Frontal cortex (tissue), 4 donors: ENCODE measurements around the gene NSUN7. TPM values are rescaled to one million over a fixed set of nuclear protein-coding genes. Genes with fewer than 3 reads are reported as not detected.
"Not testable (repeated sequence)": the region's sequence is repeated elsewhere in the genome, so short reads cannot be mapped to it uniquely, and the experiment has no call there.

Experiments used
- DNase-seq, 2 donors: peaks; one replicate each; pipeline ENCODE4 v3.0.0; 2012; ENCODE audit warnings: low spot score in 2 of 2
- FAIRE-seq: peaks from 2 replicates; lab custom pipeline; 2012; peaks lifted over from hg19 to GRCh38; lab: Jason Lieb, UNC
- total RNA-seq: library from RNA; depleted of rRNA; stranded (reverse); fragments of >200 nt; gene quantifications from one replicate; pipeline ENCODE4 v1.2.3, GENCODE V29; 2014
- donor health status: control.
- donor health status: control.
- donor health status: control.

NSUN7 gene, protein sequence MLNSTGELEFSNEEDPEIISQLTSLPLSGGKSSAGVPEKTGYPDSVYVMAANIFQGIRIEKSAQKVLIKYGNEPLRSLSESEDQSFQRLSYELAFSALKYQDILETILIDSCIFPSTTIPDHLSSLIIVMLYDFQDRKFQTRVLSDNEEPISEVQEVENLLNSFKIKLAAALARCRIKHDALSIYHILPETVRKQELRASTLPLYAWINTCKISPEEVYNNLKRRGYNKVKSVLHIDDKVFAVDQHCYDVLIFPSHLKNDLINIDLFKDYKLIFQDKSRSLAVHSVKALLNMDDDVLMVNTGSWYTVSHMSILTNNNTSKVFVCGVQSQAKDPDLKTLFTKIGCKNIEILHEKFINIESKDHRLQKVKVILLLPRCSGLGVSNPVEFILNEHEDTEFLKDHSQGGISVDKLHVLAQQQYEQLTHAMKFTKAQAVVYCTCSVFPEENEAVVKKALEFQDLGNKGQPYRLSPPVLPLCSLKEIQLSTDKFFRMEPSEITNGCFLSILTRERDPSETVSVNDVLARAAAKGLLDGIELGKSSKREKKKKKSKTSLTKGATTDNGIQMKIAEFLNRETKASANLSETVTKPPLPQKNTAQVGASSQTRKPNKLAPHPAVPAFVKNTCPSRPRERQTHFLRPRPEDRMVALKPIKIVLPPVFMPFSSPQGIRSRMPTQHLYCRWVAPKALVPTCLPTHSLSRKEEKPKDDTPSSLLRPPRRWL
- total RNA-seq: 11.0 TPM

DNA sequence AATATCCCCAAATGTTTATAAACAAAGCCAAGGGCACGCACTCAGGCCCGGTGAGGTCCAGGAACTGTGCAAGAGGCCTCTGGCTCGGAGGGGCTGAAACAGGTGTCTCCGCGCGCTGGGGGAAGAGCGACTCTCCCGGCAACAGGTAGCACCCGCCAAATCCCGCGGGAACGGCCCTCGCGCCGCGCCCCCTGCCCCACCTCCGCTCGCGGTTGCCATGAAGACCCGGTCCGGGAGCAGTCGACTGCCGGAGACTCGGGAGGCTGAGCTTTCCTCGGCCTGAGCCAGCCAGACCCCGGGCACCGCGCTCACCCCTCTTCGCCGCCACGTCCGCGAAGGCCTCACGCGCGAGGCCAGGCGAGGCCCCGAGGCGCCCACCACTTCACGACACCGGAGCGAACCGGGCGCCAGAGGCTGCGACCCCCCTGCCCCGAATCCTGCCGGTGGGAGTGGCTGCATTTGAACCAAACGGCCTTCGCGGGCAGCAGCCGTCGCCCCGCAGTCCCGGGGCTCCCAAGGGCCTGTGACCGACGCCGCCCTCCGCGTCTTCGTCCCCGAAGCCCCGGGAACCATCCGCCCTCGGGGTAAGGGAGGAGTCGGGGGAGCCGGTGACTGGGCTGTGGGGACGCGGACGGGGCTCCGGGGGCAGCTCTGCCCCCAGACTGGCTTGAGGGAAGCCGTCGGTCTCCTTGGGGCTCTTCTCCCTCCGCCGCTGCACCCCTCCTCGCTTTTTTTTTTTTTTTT lies at the start of gene NSUN7:
Gene NSUN7, plus strand, starts transcription at position 239 of the 744 bp plus-strand sequence. CDS start 739 bp downstream, outside the sequence.
- FAIRE-seq (no peak), DNase-seq (peak in 1 of 2 donors; percentile 11)

DNA sequence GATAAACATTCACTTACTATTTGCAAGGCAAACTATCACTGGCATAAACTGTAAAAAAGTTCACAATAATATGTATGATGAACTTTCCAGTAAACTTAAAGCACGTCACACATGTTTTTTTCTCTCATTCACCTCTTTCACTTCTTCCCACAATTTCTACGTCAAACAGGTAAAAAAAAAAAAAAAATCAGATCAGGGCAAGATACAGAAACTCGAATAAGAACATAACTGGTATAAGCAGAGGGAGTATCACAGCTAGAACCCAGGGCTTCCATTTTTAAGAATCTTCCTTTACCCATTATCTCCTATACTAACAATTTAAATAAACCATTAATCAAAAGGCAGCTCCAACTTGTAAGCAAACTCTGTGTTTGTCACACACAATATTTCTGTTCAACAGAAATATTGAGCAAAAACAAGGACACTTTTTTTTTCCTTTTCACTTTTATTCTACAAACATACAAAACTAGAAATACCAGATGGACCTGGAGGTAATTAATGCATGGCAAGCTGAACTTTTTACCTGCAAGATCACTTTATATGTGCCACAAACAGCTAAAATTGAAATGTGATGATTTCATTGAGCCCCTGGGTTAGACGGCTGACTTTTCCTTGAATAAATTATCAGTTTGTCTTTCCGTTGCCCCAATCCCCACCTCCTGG lies 47.5 kb upstream of the NSUN7 start:
- no peak for DNase-seq
- FAIRE-seq: no peak

DNA sequence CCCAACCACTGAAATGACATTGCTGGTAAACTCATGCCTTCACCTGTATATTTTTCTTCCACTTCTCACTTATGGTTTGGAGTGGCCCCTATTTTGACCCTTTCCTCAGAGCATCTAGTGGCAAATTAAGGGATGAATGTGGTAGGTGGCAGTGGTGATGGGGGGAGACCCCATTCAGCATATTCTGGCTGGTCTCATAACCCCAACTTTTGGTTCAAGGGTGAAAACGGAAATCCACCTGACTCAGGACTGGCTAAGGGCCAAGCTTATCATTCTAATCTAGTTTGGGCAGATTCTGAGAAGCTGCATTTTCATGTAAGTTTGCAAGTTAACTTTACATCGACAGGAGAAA lies 47.0 kb upstream of the NSUN7 start:
- FAIRE-seq (no peak), DNase-seq (no peak)

GRCh38 chr4:40704073-40704472 lies 45.7 kb upstream of the NSUN7 start:
- FAIRE-seq: no peak
- no peak for DNase-seq

DNA sequence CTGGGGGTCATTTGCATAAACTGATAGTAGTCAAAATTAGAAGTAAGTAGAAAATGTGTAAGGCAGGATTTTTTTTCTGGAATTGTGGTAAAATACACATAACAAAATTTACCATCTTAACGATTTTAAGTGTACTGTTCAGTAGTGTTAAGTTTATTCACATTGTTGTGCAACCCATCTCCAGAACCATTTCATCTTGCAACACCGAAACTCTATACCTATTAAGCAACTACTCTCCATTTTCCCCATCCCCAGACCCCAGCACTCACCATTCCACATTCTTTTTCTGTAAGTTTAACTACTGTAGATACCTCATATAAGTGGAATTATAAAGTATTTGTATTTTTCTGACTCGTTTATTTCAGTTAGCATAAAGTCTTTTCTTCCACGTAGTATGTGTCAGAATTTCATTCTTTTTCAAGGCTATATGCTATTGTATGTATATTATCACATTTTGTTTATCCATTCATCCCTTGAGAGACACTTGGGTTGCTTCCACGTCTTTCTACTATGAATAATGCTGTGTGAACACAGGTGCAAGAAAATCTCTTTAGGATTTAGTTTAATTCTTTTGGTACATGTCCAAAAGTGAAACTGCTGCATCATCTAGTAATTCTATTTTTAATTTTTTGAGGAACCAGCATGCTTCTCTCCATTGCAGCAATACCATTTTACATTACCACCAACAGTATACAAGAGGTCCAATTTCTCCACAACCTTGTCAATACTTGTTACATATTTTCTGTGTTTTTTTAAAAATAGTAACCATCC lies 39.1 kb upstream of the NSUN7 start:
- no peak for FAIRE-seq
- no peak for DNase-seq

- not testable (repeated sequence) for DNase-seq
Observed at GRCh38 chr4:40713001-40713400, 36.8 kb upstream of the NSUN7 start.

DNA sequence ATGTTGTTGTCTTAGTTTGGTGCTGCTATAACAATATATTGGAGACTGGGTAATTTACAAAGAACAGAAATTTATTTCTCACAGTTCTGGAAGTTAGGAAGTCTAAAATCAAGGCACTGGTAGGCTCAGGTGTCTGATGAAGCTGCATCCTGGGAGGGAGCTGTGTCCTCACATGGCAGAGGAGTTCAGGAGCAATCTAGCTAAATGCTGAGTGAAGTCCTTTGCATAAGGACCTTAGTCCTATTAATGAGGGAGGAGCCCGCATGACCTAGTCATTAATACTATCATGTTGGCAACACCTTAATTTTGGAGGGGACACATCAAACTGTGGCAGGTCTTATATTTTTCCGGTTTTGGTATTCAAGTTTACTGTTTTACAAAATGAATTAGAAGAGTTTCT lies 36.0 kb upstream of the NSUN7 start:
- FAIRE-seq: no peak
- no peak for DNase-seq

More at GRCh38 chr4:40713001-40713400, 36.8 kb upstream of the NSUN7 start:
- FAIRE-seq: not testable (repeated sequence)

- FAIRE-seq: no peak
- no peak for DNase-seq
Observed at GRCh38 chr4:40718586-40718985, 31.2 kb upstream of the NSUN7 start.

DNA sequence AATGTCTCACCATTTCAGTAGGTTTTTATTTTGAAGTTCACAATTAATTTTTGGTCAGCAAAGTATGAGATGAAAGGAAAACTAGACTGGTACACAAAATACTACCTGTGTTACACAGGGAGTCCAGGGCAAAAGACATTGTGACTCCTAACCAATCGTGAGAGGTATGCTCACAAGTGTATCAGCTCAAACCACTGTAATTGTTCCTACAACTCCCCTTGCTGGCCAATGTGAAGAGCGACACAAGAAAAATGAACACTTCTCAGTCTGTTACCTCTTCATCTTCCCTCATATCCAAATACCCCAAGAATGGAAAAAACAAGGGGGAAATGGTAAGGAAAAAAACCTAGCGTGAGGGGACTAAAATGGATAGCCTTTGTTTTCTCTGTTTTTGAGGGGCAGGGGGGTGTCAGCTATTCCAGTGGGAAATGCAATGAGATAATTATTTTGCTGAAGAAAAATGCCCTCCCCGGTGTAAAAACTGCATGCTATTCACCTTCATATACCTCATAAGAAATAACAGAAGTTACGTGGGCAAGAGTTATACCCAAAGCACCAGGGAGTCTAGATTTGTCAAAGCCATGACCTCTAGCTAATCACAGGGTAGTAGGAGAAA lies 30.6 kb upstream of the NSUN7 start:
- FAIRE-seq: no peak

GRCh38 chr4:40720351-40720750 lies 29.4 kb upstream of the NSUN7 start:
- FAIRE-seq (no peak), DNase-seq (no peak)

More for the DNA sequence above, 30.6 kb upstream of the NSUN7 start:
- peak in 1 of 2 donors; percentile 24 for DNase-seq

DNA sequence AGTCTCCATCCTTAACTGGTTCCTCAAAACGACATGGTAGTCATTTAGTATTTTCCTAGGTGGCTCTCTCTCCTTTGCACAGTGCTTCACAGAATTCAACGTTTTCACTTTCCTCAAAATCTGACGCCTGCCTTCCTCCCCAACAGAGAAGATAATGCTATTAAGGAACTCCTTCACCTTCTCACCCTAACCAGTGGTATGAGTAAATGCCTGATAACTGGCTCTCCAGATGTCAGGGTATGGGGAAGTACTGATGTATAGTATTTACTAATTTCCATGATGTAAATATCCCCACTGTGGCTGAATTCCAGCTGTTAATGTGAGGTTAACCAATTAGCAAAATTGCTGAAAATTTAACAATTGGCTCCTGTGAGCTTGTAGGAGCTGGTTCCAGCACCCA lies 28.8 kb upstream of the NSUN7 start:
- FAIRE-seq (no peak), DNase-seq (no peak)

- FAIRE-seq (no peak), DNase-seq (no peak)
Observed at GRCh38 chr4:40721730-40722171, 28.0 kb upstream of the NSUN7 start.

GRCh38 chr4:40722576-40723161 lies 27.1 kb upstream of the NSUN7 start:
- DNase-seq (no peak), FAIRE-seq (no peak)

- no peak for DNase-seq
- no peak for FAIRE-seq
Observed at GRCh38 chr4:40723728-40724127, 26.0 kb upstream of the NSUN7 start.

DNA sequence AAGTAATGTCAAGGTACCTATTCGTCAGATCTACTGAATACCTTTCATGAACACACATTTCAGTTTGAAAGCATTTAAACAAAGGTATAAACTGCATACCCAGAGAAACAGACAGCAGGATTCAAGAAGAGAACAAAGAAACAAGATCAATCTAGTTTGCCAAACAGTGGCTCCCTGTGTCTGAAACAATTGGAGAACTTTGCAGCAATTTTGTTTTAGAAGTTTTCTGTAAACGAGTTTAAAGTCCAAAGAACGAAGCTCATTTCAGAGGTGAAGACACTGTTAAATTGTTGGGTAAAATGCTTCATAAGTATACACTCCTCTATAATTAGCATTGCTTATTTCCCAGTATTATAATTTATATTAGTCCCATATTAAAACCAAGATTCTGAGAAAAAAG lies 21.4 kb upstream of the NSUN7 start:
- no peak for FAIRE-seq
- no peak for DNase-seq

DNA sequence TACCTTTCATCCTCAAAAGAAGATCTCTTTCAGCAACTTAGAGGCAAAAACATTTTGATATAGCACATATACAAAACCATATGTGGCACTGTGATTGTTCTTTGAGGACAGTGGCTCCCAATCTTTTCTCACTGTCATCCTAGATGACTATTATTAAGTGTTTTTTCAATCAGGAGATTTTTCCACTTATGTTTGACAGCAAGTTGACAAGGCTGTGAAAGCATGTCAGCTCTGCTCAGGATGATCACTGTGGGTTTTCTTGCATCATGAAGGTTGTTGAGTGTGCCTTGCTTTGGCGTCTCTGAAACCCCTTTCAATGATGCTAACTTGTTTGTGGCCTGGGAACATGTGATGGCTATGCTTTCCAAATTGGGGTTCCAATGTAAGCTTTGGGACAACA lies 20.2 kb upstream of the NSUN7 start:
- FAIRE-seq (no peak), DNase-seq (no peak)

- no peak for FAIRE-seq
Observed at GRCh38 chr4:40730091-40730679, 19.6 kb upstream of the NSUN7 start.

GRCh38 chr4:40731361-40731760 lies 18.4 kb upstream of the NSUN7 start:
- no peak for DNase-seq
- FAIRE-seq: peak; percentile 26

More at GRCh38 chr4:40730091-40730679, 19.6 kb upstream of the NSUN7 start:
- no peak for DNase-seq
